Sigmoid colon (tissue), 3 donors: ENCODE measurements around the gene PZP.

ENCODE experiments used
- POLR2A ChIP-seq, 2 donors: fragments of 450-650 bp; IDR thresholded peaks; one replicate each; pipeline ENCODE4 v1.6.1; 2016; ENCODE audit warnings: antibody characterized with exemption in 2 of 2, mild to moderate bottlenecking in 2 of 2, moderate library complexity in 2 of 2
- TF ChIP-seq, protein P1 (sequence below), 4 experiments: fragments of 450-650 bp in 3 of 4; fragments of 200-600 bp in 1 of 4; IDR thresholded peaks; one replicate each; pipeline ENCODE4 v1.5.1; 2016 to 2019; ENCODE audit warnings: antibody characterized with exemption in 4 of 4, mild to moderate bottlenecking in 3 of 4, moderate library complexity in 2 of 4

DNA sequence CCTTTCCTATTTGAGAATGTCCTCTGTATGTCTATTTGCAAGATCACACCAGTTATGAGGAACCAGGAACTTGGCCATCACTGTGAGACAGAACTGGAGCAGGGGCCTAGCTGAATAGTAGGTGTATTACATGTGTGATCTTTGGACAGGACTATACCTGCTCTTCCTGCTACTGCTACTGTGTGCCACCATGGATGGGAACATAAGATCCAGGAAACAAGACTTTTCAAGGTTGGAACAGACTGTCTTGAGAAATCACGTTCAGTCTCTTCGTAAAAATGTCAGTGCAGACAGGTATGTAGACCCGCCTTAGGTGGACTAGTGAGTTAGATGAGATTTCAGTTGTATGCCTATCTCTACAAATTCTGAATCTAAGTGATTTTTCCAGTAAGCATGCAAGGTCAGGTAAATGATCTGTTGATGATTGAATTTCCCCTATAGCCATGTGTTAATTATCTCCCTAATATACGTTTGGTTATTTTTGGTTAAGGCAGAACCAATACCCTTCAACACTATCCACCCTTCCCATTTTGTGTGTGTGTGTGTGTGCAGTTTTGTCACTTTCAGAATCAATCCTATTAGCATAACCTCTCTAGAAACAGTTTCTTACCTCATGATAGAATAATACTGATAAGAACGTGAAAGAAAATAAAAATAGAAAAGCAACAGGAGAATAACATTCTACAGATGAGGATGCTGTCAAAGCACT, 99.5 kb downstream of the PZP start:
- TF ChIP-seq, protein P1, sequence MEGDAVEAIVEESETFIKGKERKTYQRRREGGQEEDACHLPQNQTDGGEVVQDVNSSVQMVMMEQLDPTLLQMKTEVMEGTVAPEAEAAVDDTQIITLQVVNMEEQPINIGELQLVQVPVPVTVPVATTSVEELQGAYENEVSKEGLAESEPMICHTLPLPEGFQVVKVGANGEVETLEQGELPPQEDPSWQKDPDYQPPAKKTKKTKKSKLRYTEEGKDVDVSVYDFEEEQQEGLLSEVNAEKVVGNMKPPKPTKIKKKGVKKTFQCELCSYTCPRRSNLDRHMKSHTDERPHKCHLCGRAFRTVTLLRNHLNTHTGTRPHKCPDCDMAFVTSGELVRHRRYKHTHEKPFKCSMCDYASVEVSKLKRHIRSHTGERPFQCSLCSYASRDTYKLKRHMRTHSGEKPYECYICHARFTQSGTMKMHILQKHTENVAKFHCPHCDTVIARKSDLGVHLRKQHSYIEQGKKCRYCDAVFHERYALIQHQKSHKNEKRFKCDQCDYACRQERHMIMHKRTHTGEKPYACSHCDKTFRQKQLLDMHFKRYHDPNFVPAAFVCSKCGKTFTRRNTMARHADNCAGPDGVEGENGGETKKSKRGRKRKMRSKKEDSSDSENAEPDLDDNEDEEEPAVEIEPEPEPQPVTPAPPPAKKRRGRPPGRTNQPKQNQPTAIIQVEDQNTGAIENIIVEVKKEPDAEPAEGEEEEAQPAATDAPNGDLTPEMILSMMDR (IDR thresholded peaks at IDR 0.05), result no peak
- no peak for TF ChIP-seq POLR2A (IDR thresholded peaks at IDR 0.05)
